ENCODE results near the gene ANAPC10. TPM values are rescaled to one million over a fixed set of nuclear protein-coding genes. Genes with fewer than 3 reads are reported as not detected.

ANAPC10 gene
- total and polyA plus RNA-seq, 2 experiments from 2014 or later = 34.4 to 59.2 TPM

DNA sequence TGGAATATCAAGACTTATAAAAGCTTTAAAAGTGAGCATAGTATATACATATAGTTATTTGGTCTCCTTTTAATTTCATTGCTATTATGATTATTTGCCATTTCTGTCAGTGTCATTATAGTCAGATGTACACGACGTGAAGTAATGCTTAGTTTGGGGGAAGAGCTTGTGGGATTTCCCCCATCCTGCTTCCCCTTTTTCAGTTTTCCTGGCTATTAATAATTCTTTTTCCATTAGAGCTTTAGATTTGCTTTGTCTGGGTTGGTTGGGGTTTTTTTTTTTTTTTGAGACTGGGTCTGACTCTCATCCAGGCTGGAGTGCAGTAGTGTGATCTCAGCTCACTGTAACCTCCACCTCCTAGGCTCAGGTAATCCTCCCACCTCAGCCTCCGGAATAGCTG lies 5.5 kb upstream of the ANAPC10 start:
- Histone ChIP-seq H2AFZ (no peak overlapping the region), H3K4me1 (ENCODE audit: insufficient read depth) (peaks cover 13% of the 10 kb centered on the region; the same call in 1 of the 2 replicates), H3K79me2 (replicated peaks; ENCODE audit: insufficient read depth) (peaks cover 65% of the 10 kb centered on the region), H3K36me3 (ENCODE audit: insufficient read depth) (peaks cover 35% of the 10 kb centered on the region), H3K27me3 (ENCODE audit: insufficient read depth) (no peaks in the 10 kb centered on the region), H3K4me3 (no peak overlapping the region), H4K20me1 (replicated peaks; ENCODE audit: insufficient read depth) (peaks cover 7% of the 10 kb centered on the region; the same call in 1 of the 2 replicates), H3K9me2 (ENCODE audit: insufficient read depth) (no peaks in the 10 kb centered on the region), H3K27ac (ENCODE audit: low read depth) (no peak overlapping the region), H3K4me2 (no peak overlapping the region), H3F3A (replicated peaks; ENCODE audit: low read depth) (no peaks in the 10 kb centered on the region)
- H3K27me3 Mint-ChIP-seq (ENCODE audit: insufficient read depth, low read depth, poor library complexity) = no peaks in the 10 kb centered on the region
- no peak for DNase-seq (ENCODE audit: low spot score)
- H3K4me1 Mint-ChIP-seq = peaks cover 5% of the 10 kb centered on the region; the same call in 2 of the 3 replicates
- no peaks in the 10 kb centered on the region for H3K9me3 Mint-ChIP-seq
- no peak overlapping the region for H3K4me3 Mint-ChIP-seq
- ATAC-seq = no peak
- no peak overlapping the region for H3K27ac Mint-ChIP-seq
- H3K36me3 Mint-ChIP-seq (ENCODE audit: low read depth) = peaks cover 26% of the 10 kb centered on the region
- no peak for TF ChIP-seq EZH2 (IDR thresholded peaks at IDR 0.05; ENCODE audit: low read depth, unreplicated experiment)
- no peak for TF ChIP-seq NANOG (IDR thresholded peaks at IDR 0.05; ENCODE audit: borderline replicate concordance)
- no peak for TF ChIP-seq ZNF462 (CRISPR knock-in tag; IDR thresholded peaks at IDR 0.05)

DNA sequence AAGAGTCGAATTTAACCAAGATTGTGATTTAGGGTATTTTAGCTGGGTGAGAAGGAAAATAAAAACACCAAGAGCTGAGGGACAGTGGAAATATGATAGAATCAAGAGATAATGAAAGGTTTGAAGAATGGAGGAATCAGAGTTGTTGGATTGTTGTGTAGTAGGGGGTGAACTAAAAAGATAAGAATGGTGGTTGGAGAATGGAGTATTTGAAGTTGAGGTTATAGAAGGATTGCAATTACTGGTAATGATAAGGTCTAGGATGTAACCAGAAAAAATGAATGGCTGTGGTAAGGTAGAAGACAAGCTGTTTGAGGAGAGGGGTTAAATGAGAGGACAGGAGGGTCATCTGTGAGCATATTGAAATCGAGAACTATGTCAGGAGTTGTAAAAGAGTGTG lies 4.6 kb upstream of the ANAPC10 start:
- H2AFZ ChIP-seq = no peak overlapping the region
- H3K79me2 ChIP-seq (replicated peaks; ENCODE audit: insufficient read depth) = peaks cover 68% of the 10 kb centered on the region
- ATAC-seq = no peak
- Mint-ChIP-seq H3K4me3 (no peak overlapping the region), H3K9me3 (peaks cover 2% of the 10 kb centered on the region; the same call in 1 of the 3 replicates), H3K4me1 (peaks cover 5% of the 10 kb centered on the region; the same call in 2 of the 3 replicates), H3K36me3 (ENCODE audit: low read depth) (peaks cover 21% of the 10 kb centered on the region), H3K27me3 (ENCODE audit: insufficient read depth, low read depth, poor library complexity) (peaks cover 4% of the 10 kb centered on the region), H3K27ac (no peak overlapping the region)
- H3K4me2 ChIP-seq = no peak overlapping the region
- H3K27ac ChIP-seq (ENCODE audit: low read depth) = no peak overlapping the region
- no peak for DNase-seq (ENCODE audit: low spot score)
- no peaks in the 10 kb centered on the region for H3K9me2 ChIP-seq (ENCODE audit: insufficient read depth)
- H3K27me3 ChIP-seq (ENCODE audit: insufficient read depth) = no peaks in the 10 kb centered on the region
- H3K4me3 ChIP-seq = no peak overlapping the region
- H4K20me1 ChIP-seq (replicated peaks; ENCODE audit: insufficient read depth) = peaks cover 6% of the 10 kb centered on the region; the same call in 1 of the 2 replicates
- H3K36me3 ChIP-seq (ENCODE audit: insufficient read depth) = peaks cover 26% of the 10 kb centered on the region
- H3F3A ChIP-seq (replicated peaks; ENCODE audit: low read depth) = no peaks in the 10 kb centered on the region
- H3K4me1 ChIP-seq (ENCODE audit: insufficient read depth) = peaks cover 13% of the 10 kb centered on the region; the same call in 1 of the 2 replicates
- TF ChIP-seq CREB1 (CRISPR knock-in tag; IDR thresholded peaks at IDR 0.05; ENCODE audit: low read depth) = no peak
- TF ChIP-seq CTCF (conservative IDR thresholded peaks at IDR 0.05; ENCODE audit: low read depth in 2 of 2) = no peak
- no peak for TF ChIP-seq JUNB (IDR thresholded peaks at IDR 0.05; ENCODE audit: unreplicated experiment)

Data from GM23338 (cell line).